ENCODE results near the gene CFAP299.

GRCh38 chr4:80422727-80423404, 87.3 kb downstream of the CFAP299 start:
- TF ChIP-seq CTCF (conservative IDR thresholded peaks at IDR 0.05; ENCODE audit: low read depth, low read length), result no peak
- no peak for TF ChIP-seq EZH2 (IDR thresholded peaks at IDR 0.05; ENCODE audit: borderline replicate concordance, low read depth, low read length, poor library complexity, severe bottlenecking)
